OCI-LY3 (cell line): ENCODE results near the gene SLC24A4.

Experiments used
- EZH2phosphoT487 ChIP-seq: fragments of 200-600 bp; shearing (Covaris generic); IDR thresholded peaks from 2 replicates; pipeline ENCODE4 v1.6.1; 2018; ENCODE audit warnings: antibody characterized with exemption, mixed run types, low read depth
- TF ChIP-seq, protein P1 (sequence below): fragments of 200-600, 300-600 bp; sonication (generic); IDR thresholded peaks from 2 replicates; pipeline ENCODE4 v1.5.1; 2014; ENCODE audit warnings: antibody characterized with exemption, low read length, low read depth

GRCh38 chr14:92487513-92488133, 164.7 kb downstream of the SLC24A4 start:
- TF ChIP-seq, protein P1, sequence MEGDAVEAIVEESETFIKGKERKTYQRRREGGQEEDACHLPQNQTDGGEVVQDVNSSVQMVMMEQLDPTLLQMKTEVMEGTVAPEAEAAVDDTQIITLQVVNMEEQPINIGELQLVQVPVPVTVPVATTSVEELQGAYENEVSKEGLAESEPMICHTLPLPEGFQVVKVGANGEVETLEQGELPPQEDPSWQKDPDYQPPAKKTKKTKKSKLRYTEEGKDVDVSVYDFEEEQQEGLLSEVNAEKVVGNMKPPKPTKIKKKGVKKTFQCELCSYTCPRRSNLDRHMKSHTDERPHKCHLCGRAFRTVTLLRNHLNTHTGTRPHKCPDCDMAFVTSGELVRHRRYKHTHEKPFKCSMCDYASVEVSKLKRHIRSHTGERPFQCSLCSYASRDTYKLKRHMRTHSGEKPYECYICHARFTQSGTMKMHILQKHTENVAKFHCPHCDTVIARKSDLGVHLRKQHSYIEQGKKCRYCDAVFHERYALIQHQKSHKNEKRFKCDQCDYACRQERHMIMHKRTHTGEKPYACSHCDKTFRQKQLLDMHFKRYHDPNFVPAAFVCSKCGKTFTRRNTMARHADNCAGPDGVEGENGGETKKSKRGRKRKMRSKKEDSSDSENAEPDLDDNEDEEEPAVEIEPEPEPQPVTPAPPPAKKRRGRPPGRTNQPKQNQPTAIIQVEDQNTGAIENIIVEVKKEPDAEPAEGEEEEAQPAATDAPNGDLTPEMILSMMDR: no peak
- TF ChIP-seq EZH2phosphoT487: no peak
